Thyroid gland (tissue), 4 donors: ENCODE data around the gene ZNF746.

Experiments
- POLR2A ChIP-seq, 2 donors: fragments of 450-650 bp; IDR thresholded peaks; one replicate each; pipeline ENCODE4 v1.6.1; 2017; ENCODE audit warnings: antibody characterized with exemption in 2 of 2, mild to moderate bottlenecking in 2 of 2, moderate library complexity in 1 of 2
- TF ChIP-seq, protein P1 (sequence below), 6 experiments: fragments of 200-600 bp in 3 of 6; fragments of 450-650 bp in 3 of 6; sonication (generic) in 3 of 6; IDR thresholded peaks; one replicate each; pipeline ENCODE4 v1.5.1; 2016 to 2019; ENCODE audit warnings: antibody characterized with exemption in 6 of 6, mild to moderate bottlenecking in 2 of 6, inconsistent platforms in 1 of 6, moderate library complexity in 1 of 6

DNA sequence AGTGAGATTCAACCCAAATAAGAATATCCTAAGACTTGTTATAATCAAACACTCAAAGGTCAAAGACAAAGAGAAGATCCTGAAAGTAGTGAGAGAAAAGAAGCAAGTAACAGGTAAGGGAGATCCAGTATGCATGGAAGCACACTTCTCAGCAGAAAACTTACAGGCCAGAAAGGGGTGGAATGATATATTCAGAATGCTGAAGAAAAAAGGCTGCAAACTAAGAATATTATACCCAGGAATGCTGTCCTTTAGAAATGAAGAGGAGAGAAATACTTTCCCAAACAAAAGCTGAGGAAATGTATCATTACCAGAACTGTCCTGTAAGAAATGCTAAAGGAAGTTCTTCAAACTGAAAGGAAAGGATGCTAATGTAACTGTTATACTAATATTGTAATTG lies 12.6 kb upstream of the ZNF746 start:
- TF ChIP-seq, protein P1, sequence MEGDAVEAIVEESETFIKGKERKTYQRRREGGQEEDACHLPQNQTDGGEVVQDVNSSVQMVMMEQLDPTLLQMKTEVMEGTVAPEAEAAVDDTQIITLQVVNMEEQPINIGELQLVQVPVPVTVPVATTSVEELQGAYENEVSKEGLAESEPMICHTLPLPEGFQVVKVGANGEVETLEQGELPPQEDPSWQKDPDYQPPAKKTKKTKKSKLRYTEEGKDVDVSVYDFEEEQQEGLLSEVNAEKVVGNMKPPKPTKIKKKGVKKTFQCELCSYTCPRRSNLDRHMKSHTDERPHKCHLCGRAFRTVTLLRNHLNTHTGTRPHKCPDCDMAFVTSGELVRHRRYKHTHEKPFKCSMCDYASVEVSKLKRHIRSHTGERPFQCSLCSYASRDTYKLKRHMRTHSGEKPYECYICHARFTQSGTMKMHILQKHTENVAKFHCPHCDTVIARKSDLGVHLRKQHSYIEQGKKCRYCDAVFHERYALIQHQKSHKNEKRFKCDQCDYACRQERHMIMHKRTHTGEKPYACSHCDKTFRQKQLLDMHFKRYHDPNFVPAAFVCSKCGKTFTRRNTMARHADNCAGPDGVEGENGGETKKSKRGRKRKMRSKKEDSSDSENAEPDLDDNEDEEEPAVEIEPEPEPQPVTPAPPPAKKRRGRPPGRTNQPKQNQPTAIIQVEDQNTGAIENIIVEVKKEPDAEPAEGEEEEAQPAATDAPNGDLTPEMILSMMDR (IDR thresholded peaks at IDR 0.05), result no peak
- no peak for TF ChIP-seq POLR2A (IDR thresholded peaks at IDR 0.05)
